GM18909 (cell line): ENCODE data around the gene PRKCQ.

Experiments
- ATAC-seq: cut with Tn5 transposase; IDR thresholded peaks from one replicate; pipeline ENCODE4 v1.9.1; 2021; ENCODE audit warnings: mild to moderate bottlenecking; ENCODE audit not compliant: unreplicated experiment, poor library complexity

The PRKCQ gene

DNA sequence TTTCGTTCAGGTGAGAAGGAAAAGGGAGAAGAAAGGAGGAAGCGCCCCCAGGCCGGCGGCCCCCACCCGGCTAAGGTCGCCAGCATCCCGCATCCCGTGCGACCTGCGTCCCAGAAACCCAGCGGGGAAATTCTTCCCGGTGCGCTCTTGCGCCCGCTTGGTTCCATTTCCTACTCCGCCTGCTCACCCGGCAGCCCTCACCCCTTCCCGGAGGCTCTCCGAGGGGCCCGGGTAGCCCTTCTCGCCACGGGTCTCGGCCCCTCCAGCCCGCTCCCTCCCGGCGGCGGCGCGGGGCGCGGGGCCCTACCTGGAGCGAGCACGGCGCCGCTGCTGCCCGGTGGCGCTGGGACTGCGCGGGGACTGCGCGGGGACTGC, at the start of gene PRKCQ:
TSS of gene PRKCQ (minus strand) at position 373 of the 375 bp plus-strand sequence. CDS start 65,141 bp downstream, outside the sequence.
- ATAC-seq = peak; percentile 31

DNA sequence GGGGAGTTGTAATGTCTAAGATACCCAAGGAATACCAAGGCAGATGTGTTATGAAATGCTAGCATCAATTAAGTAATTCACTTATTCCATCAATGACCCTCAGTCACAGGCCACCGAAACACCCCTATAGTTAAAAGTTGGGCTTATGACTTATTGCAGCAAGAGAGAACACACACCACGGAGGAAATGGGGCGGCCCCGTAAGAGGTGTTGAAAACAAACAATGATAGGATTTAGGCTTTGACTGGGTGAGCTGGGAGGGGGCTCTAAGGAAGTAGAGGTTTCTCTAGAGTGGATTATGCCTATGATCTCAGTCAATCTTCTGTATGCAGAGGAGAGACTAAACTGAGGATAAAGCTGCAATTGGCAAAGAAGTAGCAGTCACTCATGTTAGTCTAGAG, 45.4 kb upstream of the PRKCQ start:
- ATAC-seq = no peak

DNA sequence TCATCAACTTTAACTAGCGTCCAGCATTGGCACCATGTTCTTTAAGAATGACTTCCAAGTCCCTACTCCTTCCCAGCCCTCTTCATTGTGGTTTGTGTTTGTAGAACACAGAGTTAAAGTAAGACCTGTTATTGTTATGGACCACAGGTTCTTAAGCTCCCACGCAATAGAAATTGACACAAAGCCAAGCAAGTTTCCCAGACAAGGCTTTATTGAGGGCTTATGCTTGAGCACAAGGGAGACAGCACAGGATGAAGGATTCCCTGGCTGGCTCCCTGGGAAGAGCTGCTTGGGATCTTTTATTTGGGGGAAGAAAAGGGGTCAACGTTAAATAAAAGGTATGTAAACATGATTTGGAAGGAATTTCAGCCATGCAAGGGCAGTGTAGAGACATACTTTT, 44.3 kb upstream of the PRKCQ start:
- no peak for ATAC-seq

GRCh38 chr10:6622921-6623320, 42.8 kb upstream of the PRKCQ start:
- no peak for ATAC-seq

DNA sequence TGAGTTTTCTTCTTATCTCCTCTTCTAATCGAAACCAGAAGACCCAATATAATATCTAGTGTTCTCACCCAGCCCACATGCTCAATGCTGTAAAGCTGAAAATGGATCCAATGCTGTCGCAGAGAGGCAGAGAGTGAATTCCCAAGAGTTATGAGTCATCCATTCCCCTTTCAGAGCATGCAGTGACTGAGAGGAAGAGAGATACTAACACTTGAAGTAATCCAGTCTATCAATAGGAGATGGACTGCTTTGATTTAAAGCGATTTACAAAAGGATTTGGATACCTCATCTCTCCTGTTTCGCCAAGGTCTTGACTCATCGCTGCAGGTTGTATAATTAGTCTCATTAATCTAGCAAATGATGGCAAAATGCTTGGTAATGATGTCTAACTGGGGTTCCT, 41.5 kb upstream of the PRKCQ start:
- ATAC-seq = no peak

DNA sequence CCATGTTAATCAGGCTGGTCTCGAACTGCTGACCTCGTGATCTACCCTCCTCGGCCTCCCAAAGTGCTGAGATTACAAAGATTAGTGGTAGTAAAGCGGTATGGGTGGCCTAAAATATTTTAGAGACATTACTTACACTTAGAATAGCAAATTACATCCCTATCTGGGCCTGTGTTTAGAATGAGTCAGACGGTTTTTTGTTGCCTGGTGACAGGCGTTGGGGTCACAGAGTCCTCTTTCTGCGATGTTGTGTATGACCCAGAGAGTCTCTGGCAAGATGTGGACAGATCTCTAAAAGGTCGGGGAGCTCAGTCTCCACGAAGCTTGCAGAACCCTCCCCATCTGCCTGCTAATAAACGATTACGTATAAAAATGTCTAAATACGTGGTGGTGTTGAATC, 39.6 kb upstream of the PRKCQ start:
- ATAC-seq = no peak

- ATAC-seq = no peak
Observed at GRCh38 chr10:6618340-6618739, 38.3 kb upstream of the PRKCQ start.

DNA sequence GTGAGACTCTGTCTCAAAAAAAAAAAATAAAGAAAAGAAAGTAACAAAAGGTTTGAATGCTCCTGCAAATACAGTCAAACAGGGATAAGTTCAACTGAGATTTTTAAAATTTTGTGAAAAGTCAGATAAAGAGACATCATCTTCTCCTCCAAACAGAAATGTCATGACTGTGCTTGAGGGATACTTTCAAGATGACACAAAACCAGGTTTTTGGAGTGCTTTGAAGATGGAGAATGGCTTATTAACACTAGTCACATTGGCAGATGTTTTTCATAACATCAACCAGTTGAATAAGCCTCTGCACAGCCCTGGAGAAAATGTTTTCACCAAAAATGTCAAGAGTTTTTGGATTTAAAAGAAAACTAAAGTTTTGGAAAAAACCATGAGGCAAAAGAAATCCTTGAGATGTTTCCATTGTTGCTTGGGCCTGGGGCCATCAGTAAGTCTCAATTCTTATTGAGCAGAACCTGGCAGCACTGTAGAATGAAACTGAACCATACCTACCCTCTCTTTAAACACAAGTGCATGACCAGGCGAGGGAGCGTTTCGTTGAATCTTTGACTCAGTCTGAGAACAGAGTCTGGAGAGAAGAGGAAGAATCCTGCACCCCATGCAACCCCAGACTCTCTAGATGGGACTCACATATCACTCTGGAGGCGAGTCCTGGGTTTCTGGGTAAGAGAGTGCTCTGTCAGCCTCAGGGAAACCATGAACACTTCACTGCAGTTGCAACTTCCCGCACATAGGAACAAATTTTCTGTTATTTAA, 37.4 kb upstream of the PRKCQ start:
- no peak for ATAC-seq

DNA sequence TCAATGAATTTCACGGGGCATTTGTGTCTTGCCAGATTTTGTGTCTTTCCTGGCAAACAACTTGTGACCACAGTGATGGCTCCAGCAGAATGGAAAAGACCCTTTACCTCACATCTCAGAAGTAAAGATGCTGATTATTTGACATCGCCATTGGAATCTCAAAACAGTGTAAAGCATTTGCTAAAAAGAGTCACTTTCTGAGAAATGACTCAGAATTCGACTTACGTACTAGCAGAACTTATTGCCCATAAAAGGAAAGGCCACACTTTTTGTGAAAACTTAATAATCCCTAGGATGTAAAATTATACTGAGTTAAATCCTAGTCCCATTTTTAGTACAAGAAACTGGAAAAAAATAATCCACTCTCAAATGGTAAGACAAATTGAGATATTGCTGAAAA, 35.9 kb upstream of the PRKCQ start:
- ATAC-seq = no peak

GRCh38 chr10:6612371-6612770, 32.3 kb upstream of the PRKCQ start:
- no peak for ATAC-seq

- no peak for ATAC-seq
Observed at GRCh38 chr10:6610647-6611046, 30.6 kb upstream of the PRKCQ start.

DNA sequence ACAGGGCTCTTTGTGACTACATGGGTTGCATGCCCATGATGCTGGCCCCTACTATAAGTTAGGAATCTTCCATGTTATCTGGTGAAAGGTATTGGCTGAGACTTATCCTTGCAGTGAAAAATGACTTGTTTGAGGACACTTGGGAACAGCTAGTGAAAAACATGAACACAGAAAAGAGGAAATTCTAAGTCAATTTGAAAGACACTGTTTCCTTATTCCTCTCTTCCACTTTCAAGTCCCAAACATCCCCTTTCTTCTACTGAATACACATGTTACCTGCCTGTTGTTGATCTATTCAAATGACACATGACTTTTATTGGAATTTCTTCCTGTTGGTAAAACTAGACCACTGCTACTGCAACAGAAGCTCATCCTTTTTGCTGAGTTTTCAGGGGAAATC, 29.5 kb upstream of the PRKCQ start:
- no peak for ATAC-seq

GRCh38 chr10:6607778-6608177, 27.7 kb upstream of the PRKCQ start:
- no peak for ATAC-seq

DNA sequence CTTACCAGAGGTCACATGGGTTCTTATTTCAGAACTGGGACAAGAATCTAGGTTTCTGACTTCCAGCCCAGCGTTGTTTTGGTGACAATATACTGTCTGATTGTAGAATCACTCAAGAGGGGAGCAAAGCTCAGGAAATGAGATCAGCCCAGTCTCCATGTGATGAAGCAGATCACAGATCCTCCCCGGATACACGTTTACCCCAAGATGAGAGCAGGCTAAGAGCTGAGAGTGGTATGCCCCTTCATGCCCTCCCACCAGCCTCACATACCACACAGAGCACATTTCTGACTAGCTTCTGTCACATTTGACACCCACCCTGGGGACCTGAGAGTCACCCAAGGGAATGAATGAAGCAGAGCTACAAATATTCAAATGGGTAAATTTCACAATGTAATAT, 27.1 kb upstream of the PRKCQ start:
- ATAC-seq = no peak

DNA sequence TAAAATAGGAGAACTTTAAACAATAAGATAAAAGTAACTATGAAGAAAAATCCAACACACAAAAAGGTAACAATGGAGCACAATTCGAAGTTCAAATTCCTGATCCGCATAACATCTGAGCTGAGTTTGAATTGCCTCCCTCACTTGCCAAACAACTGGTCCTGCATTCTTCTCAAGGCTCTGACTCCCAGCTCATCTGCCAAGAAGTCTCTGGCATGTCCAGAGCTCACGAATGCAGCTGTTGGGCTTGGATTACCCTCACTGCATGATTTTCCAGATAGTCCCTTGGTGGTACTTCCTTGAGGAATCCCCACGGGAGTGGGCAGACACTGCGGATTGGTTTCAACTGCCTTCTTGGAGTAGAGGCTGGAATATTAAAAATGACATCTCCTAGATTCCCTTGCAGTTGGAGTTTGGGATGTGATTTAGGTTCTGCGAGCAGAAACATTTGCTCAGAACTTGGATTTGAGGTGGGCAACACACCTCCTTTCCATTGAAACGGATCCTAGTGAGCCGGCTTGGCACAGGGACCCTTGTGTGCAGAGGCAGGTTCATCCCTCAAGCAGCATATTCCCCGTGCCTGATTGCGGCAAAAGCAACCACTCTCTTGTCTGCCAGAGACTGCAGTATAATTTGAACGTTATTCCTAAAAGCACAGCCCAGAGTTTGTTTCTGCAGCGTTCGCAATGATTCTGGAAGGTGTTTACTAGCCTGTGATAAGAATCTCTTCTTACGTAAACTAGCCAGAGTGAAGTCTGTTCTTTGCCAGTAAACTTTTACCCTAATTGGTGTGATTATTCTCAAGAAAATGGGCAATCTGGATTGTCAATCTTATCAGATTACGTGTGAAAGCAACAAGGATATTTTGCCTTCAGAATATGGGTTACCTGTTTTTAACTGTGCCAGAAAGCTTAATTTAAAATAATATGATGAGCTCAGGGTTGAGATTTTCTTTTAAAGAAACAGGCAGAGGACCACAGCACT, 23.4 kb upstream of the PRKCQ start:
- ATAC-seq = no peak

- ATAC-seq = no peak
Observed at GRCh38 chr10:6602700-6603084, 22.6 kb upstream of the PRKCQ start.

DNA sequence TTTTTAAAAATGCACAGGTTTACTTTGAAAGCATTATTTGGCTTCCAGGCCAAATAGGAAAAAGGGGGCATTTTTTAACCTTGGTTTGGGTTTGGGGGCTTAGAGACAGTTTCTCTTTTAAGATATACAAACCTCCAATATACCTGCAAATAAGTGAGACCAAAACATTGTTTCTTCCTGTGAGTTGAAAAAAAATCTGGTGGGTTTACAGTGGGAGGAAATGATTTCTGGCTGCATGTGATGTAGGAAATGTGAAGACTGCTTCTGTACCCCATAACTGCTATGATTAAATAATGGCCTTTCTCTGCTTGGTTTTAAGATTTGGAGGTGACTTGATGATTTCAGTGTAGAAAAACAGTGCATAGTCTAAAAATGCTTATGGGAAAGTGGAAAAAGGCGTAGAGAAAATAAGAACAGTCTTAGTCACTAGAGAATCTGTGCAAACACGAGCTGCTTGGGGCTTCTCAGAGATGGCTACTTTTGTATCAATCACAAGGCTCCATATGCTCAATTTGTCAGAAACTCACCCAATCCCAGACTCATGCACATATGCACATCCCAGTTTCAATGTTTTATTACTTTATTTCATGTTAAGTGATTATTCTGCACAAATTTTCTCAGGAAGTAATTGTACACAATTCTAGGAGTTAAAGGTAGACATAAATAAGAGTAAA, 22.1 kb upstream of the PRKCQ start:
- ATAC-seq = no peak

- ATAC-seq = no peak
Observed at GRCh38 chr10:6601246-6601805, 21.2 kb upstream of the PRKCQ start.

GRCh38 chr10:6600224-6600987, 20.3 kb upstream of the PRKCQ start:
- ATAC-seq = no peak

DNA sequence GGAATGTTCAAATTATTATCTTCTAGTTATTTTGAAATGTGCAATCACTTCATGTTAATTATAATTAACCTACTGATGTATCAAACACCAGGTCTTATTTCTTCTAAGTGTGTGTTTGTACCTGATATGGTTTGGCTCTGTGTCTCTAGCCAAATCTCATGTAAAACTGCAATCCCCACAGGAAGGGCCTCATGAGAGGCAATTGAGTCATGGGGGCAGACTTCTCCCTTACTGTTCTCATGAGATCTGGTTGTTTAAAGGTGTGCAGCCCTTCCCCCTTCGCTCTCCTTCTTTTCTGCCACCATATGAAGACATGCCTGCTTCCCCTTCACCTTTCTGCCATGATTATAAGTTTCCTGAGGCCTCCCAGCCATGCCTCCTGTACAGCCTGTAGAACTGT, 18.6 kb upstream of the PRKCQ start:
- no peak for ATAC-seq
